ENCODE data around the gene SLC25A26.

The SLC25A26 gene

DNA sequence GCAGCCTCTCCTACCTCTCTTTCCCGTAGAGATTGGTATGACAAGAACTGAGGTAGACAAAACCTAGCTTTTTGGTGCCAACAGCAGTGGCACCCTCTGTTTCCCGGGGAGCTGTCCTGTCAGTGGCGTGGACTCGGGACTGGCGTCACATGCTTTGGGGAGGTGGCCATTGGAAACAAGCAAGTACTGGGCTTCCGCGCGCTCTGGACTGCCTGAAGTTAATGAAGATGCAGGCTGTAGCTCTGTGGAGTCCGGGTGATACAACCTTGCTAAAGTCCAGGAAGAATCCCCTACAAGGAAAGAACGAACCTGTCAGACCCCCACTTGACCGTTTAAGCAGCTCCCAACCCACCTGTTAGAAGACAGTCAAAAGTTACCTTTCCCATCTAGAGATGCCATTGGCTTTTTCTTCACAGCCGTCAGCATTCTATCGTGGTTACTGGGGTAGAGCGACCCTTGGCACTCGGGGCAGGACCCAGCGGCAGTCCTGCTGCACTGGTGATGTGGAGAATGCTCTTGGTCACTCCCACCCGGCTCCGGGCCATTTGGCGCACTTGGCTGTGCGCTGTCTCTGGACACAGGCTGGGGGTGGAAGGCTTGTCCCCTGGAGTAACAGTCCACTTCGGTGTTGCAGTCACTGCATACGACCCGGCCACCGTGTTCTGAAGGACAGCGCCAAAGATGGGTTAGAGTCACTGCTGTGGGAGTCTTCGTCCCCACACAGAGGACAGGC lies 159.6 kb downstream of the SLC25A26 start:
- no peak for DNase-seq

DNA sequence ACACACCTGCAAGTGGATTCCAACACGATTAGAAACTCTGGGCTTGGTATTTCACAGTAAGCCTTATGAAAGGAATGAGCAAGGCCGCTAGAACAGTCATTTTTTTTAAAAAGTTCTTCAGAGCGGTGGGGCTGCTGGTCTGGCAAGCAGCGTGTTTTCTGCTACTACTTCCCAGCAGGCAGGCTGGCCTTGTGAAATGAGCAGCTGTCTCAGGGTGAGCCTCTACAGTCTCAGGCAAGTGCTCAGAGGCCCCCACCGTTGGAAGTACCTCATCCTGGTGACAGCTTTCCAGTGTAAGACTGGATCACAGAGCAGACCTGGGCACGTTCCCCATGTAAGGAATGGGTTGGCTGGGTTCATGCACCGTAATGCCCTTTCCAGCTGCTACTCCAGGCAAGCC lies 160.8 kb downstream of the SLC25A26 start:
- DNase-seq = no peak

DNA sequence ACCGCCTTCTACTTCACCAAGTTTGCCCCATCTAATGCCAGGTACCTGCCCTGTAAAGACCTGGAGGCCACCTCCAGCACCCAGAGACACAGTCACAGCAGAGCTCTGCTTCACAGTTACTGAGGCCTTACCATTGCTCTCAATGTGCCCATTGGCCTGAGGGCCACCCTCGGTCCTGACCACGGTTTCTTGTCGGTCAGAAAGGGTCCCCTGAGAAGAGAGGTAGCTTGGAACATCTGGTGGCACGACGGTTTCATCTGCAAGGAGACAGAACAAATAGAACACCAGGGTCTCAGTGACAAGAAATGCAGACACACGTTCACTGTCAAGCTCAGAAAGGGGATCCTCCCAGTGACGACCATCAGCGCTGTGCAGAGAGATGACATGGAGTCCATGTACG lies 161.3 kb downstream of the SLC25A26 start:
- no peak for DNase-seq

DNA sequence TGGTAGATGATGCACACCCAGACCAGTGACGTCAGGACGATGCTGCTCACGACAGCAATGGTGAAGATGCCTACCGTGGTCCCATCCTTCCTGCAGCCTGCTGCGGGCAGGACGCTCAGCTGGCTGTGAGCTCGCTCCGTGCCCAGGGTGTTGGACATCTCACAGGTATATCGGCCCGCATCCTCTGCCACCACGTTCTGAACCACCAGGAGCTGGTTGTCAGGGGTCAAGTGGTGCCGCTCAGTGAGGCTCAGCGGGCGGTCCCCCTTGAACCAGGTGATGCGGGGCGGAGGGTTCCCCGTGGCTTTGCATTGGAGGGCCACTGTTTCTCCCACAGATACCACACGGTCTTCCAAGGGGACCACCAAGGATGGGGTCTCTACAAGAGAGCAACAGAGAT lies 162.2 kb downstream of the SLC25A26 start:
- no peak for DNase-seq

DNA sequence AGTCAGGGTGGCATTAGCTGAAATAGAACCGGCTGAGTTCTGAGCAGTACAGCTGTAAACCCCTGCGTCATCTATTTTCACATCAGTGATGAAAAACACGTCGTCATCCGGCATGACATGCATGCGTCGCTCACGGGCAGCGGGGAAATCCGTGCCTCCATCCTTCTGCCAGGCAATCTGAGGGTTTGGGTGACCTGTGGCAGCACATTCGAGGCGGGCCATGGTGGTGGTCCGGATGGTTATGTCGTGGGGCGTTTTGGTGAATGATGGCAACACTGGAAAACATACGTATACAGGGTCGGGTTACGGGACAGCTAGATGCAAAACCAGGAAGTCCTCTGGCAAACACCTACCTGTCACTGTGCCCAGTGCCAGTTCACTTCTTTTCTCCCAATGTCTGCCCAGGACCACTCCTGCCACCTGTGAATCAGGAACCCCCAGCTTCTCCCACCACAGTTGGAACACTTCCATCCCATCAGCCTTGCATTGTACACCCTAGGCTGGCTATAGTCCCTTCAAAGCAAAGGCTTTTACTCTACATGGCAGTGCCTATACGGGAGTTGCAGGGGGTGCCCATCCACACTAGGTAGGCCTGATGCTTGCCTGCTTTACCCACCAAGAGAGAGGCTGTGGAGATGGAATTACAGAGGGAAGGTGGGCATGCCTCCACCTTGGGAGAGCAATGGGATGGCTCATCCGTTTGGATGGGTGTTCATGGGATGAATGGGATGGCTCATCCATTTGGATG lies 163.4 kb downstream of the SLC25A26 start:
- no peak for DNase-seq

DNA sequence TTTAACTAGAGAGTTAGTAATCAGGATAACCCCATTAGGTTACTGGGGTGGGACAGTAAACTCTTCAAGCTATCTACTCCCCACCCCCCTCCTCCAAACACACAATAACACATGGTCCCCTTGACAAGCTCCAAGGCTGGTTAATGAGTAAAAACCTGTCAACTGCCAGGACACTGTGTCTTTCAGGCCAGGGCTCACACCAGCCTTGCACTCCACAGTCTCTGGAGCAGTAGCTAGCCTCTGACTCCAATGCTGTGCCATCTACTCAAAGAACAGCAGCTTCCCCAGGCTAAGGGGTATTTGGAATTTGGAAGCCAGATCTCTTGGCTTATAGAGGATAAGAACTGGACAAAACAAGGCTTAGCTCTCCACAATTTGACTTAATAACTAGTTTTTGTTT lies 164.3 kb downstream of the SLC25A26 start:
- DNase-seq = no peak

DNA sequence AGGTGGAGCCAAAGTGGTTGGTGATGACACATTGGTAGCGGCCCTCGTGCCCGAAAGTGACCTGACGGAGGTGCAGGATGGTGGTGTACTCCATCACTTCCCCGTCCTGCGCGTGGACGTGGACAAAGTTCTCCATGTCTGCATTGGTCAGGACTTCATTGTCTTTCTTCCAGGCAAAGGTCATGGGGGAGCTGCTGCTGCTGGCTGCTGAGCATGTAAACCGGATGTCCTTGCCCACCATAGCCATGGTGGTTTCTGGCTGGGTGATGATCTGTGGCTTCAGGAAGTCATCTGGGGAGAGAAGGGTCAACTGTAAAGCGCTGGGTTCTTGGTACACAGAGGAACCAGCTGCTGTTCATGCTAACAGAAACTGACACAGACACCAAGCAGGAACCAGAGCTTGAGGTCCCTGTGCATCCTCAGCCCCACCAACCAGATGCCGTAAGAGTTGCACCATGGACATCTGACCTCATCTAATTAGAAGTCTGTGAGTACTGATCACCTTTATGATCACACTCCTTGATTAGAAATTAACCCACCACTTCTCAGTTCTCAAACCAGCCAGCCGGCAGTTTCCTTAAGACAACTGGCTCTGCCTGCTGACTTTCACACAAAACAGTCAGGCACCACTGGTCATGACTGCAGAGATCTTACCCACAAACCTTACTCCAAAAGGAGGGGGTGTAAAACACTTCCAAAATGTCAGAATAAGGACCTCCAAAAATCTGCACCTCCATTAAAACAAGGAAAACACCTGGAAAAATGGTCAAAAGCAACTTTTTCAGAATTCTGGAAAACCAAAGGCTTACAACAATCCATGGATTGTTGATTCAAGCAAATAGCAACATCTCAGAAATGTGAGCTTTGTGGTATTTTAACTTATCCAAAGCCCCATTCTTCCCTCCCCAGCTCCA lies 165.5 kb downstream of the SLC25A26 start:
- no peak for DNase-seq

DNA sequence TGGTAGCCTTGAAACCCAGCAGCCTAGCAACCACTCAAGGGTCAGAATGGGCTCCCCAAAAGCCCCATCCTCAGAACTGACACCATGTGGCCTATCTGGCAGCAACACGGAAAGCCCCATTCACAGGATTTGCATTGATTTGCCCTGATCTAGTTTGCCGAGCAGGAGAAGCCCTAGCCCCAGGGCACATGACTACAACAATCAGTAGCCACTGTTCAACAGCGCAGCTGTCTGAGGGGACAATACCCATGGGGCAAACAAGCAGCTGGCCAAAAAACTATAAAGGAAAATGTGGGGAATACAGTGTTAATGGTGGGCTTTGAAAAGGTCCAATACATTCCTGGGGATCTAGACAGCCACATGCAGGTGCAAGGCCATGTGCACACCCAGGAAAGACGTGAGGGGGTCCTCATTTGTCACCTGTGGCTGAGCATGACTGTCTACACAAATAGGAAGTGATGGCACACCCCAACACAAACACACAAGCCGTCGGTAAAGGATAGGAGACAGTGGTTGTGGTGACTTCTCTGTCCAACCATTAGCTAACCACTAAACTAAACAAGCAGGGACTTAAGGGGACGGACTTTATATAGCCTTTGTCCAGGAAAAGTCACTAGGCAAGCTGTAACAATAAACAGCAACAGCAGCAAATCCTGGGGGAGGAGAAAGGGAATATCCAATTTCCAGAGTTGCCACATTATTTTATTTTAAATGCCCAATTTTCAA lies 166.3 kb downstream of the SLC25A26 start:
- DNase-seq = no peak

DNA sequence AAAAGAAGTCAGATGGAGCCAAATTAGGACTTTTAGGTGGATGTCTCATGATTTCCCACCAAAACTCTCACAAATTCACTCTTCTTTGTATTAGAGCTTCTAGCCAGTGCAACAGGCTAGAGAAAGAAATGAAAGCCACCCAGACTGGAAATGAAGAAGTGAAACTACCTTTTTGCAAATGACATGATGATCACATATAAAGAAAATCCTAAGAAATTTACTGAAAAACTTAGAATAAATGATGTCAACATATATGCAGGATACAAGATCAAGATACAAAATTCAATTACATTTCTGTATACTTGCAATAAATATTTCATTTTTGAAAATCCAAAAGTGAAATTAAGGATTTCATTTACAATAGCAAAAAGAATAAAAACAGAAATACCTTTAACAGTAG lies 169.2 kb downstream of the SLC25A26 start:
- no peak for DNase-seq

DNA sequence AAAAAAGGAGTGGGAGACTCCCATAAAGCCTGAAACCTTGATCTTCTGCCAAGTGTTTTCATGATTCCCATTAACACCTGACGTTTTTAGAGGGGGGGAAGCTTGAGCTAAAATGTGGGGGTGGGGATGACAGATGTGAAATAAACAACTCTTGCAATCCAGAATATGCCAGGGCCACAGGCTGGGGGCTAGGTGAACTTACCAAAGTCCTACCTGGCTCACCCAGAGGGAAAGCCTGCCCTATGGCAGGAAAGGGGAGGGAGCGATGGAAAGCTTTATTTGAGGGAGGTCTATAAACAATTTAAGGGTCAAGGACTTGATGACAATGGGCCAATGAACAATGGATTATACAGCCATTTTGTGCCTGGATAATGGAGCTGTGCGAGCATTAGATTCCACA lies 171.7 kb downstream of the SLC25A26 start:
- peak; percentile 26 for DNase-seq

DNA sequence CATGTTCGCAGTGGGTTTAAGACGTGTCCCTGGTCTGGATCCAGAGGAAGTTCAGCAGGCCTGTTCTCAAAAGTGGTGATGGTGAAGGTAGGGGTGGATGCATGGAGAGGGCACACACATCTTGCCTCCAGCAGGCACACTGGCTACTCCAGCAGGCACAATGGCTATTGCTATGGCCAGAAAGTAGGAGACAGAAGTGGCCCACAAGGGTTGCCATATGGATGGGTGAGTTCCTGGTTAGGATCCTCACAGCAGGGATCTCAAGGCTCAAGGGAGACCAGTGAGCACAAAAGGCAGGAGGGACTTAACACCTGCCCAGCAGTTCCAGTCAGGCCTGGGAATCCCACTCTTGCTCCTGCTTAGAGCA lies 172.1 kb downstream of the SLC25A26 start:
- DNase-seq = no peak

DNA sequence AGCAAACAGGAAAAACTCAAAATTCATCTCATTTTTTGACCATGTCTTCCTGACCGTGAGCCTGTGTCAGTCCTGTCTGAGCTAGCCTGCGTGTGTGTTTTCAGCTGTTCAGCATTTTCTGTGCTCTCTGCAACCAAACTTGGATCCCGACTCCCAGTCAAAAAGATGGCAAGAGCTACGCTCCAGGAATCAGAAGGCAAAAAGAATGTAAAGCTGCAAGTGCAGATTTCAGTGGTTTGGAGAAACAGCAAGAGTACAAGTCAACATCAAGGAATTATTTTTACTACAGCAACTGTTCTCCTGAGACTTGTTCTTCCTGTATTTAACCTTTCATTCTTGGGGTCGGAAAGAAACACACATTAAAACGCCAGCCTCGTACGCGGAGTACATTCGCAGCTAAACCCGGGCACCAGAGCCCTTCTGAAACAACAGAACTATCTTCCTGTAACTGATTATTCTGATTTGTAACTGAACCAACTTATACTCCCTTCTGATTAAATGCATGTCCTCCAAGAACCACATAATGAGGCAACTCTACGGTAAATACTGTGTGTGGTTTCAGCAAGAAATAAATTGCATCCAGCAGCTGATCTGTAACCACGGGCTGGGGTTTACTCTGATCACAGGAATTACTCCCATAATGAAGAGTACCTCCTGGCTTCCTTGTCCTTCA lies 172.7 kb downstream of the SLC25A26 start:
- DNase-seq = no peak

DNA sequence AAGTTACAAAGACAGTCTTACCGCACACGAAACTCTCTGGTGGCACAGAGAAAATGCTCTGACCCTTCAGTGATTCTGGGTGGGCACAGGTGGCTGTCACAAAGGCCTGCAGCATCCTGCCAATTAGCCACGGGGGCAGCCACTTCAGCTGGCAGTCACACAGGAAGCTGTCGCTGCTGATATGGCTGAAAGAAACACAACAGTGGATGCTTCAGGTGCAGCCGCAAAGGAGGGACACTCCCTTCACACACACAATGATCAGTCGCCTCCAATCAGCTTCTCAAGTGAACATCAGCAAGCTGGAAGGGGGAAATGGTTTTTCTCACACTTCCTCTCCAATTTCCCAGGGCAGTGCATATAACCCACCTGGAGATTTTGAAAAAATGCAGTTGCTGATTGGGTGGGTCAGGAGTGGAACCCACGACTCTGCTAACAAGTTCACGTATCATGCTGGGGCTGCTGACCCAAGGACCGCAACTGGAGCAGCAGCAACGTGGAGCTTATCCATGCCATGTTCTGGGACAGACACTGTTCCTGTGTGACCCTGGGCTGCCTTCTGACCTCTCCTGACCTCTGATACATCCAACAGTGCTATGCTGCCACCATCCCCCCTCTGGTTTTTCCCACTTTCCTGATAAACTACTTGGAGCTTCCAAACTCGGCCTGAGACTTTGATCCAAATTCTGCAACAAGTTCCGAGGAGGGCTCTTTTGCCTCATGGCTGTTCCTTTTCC lies 173.4 kb downstream of the SLC25A26 start:
- peak; percentile 63 for DNase-seq

DNA sequence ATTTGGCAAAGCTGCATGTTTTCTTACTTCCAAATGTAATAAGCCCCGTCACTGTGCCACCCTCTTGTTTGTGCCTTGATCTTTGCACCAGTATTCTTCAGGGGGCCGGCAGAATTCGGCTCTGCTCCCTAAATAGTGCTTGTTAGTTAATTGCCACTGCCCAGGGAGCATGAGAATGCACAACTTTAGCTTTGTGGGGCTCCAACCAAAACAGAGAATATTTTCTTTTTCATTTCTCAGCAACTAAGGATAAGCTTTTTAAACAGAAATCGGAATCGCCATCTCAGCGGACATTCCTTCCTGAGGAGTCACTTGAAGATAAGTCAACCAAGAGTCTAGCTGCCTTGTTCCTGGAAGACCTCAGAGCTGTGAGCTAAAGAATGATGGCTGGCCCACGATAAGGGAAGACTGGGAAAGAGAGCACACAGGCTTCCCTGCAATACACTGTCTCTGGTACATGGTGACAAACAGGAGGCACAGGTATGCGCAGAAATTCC lies 174.0 kb downstream of the SLC25A26 start:
- DNase-seq = no peak

DNA sequence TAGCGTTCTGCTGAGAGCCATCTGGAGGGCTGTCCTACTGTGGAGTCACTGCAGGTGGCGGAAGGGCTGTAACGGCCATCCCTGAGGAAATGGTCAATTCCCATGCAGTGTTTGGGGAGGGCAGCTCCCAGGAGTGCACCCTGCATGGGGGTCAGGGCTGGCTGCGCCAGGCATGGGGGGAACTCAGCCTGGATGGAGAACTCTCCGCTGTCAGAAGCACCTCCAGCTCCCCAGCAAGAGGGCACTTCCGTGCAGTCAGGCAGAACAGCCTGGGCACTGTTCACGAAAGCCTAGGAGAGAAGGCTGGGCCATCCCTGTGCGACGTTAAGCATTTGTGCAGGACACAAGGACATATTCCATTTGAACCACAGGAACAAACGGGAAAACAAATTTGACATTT lies 174.8 kb downstream of the SLC25A26 start:
- DNase-seq = no peak

DNA sequence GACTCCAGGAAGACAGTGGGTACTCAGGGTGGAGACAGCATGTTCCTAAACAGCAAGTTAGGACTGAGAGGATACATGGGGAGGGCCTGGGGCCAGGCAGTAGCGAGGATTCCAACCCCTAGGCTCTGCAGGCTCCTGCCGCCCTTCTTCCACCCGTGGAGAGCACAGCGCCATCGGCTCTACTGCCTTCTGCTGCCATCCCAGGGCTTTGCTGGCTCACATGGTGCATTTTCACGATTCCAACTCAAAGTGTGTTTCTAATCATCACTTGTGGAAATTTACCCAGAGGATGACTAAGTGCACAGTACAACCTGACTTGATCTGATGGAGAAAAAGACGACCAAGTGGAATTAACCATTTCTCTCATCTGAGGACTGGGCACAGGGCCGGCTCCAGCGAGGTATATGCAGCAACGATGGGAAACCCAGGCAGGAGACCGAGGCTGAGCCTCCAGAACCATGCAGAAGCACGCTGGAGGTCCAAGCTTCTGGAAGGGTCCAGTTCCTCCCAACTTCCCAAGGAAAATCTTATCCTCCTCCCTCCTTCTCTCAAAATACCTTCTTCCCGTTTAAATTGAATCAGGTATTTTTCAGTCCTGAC lies 175.5 kb downstream of the SLC25A26 start:
- no peak for DNase-seq

DNA sequence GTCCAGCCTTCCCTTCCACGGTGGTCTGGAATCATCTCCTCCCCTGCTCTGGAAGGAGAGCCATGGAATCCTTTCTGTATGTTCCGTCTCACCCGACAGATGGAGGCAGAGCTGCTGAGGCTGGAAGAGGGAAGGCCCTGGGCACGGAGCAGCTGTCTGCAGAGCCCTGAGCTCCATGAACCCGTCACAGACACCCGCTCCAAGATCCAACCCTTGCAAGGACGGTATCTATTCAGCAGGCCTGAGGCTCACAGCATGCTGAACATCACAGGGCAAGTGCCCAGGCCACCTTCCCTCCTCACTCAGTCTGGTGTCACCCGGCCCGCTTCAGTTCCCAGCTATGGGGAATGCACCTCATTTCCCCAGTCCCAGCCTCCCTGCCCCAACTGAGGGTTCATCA lies 176.1 kb downstream of the SLC25A26 start:
- no peak for DNase-seq

DNA sequence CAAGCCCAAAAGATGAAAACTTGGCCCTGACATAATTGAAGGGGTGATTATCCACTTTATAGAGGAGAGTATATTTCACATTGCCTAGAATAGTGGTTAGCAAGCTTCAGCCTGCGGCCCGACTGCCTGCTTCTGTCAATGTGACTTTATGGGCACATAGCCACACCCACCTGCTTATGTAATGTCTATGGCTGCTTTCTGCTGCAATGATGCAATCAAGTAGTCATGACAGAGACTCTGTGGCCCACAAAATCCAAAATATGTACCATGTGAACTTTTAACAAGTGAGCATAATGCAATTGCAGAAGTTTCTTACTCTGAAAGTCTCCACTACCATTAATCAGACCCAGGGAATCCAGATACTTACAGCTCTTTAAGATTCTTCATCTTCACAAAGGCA lies 176.9 kb downstream of the SLC25A26 start:
- no peak for DNase-seq

DNA sequence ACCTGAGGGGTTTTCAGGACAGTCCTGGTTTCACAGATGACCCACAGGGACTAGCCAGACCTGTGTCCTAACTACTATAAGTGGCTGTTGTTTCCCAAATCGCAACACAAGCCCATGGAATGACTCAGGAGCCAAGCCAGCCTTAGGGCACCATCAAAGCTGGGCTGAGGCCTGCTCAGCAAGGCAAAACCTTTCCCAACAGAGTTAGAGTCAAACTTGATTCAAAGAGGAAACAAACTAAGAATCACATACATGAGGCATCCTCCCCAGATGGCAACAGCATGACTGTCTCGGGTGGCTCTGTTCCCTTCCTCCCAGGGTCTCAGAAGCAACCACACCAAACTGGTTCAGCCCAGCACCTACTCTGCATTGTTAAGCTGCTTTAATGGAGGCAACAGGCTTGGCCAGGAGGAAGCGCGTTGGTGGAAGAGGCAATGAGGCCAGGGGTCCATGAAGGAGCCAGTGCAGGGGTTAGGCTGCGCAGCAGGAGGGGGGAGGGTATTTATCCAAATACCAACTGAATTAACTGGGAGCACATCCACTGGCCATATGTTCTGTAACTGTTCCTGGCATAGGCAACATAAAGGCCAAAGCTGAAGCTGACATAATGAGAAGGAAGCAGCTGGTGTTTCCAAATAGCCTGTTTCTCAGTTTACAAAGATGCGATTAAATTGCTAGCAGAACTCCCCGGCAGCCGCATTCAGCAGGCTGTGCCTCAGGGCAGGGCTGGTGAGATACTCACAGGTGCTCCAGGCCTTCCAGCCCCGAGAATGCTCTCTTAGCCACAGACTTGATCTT lies 177.6 kb downstream of the SLC25A26 start:
- DNase-seq = peak; percentile 29

All from NCI-H345 (cell line).